CD14-positive monocyte (primary cell): ENCODE measurements around the gene RAE1. TPM values are rescaled to one million over a fixed set of nuclear protein-coding genes. Genes with fewer than 3 reads are reported as not detected.

Experiments
- DNase-seq, 3 donors: peaks; one replicate each; pipeline ENCODE4 v3.0.0-alpha.2; 2011 to 2022
- H2AFZ ChIP-seq: 2 replicates; pipeline ENCODE4 v1.6.0; 2012; ENCODE audit warnings: mild to moderate bottlenecking, low read depth, low read length, inconsistent platforms; ENCODE audit not compliant: insufficient read depth, poor library complexity, severe bottlenecking
- H3K27ac ChIP-seq, 2 donors: 1 replicate in 1 of 2; 2 replicates in 1 of 2; pipeline ENCODE4 v1.5.1; 2012 to 2013; ENCODE audit warnings: low read length in 2 of 2, control low read depth in 1 of 2, inconsistent platforms in 1 of 2, low read depth in 1 of 2, mild to moderate bottlenecking in 1 of 2
- H3K27me3 ChIP-seq, 2 donors: one replicate each; pipeline versions ENCODE4 v1.6.0 to v1.6.1; 2011 to 2013; ENCODE audit warnings: low read length in 2 of 2; ENCODE audit not compliant: control insufficient read depth in 2 of 2, insufficient read depth in 2 of 2
- H3K36me3 ChIP-seq, 2 donors: replicated peaks in 1 of 2; 1 replicate in 1 of 2; 2 replicates in 1 of 2; pipeline versions ENCODE4 v1.5.1 to v1.6.1; 2012 to 2013; ENCODE audit warnings: low read length in 2 of 2, control low read depth in 1 of 2, inconsistent platforms in 1 of 2, mild to moderate bottlenecking in 1 of 2; ENCODE audit not compliant: insufficient read depth in 2 of 2, control insufficient read depth in 1 of 2
- H3K4me1 ChIP-seq, 2 donors: 1 replicate in 1 of 2; 2 replicates in 1 of 2; pipeline versions ENCODE4 v1.5.1 to v1.6.1; 2012 to 2013; ENCODE audit warnings: low read length in 2 of 2, control low read depth in 1 of 2, inconsistent platforms in 1 of 2, mild to moderate bottlenecking in 1 of 2, moderate library complexity in 1 of 2; ENCODE audit not compliant: insufficient read depth in 2 of 2, control insufficient read depth in 1 of 2
- H3K4me2 ChIP-seq: replicated peaks from 2 replicates; pipeline ENCODE3; 2012; ENCODE audit warnings: low read length, moderate library complexity, mild to moderate bottlenecking; ENCODE audit not compliant: poor library complexity, severe bottlenecking; ENCODE audit errors: extremely low read depth
- H3K4me3 ChIP-seq, 3 experiments: fragments of 200-600 bp in 1 of 3; sonication (generic) in 1 of 3; replicated peaks in 1 of 3; 1 replicate in 2 of 3; 2 replicates in 1 of 3; pipeline ENCODE4 v1.5.1; 2011 to 2013; ENCODE audit warnings: low read length in 3 of 3, mild to moderate bottlenecking in 3 of 3, control low read depth in 2 of 3, low read depth in 2 of 3, inconsistent platforms in 1 of 3, moderate library complexity in 1 of 3
- H3K79me2 ChIP-seq: 2 replicates; pipeline ENCODE4 v1.6.0; 2012; ENCODE audit warnings: mild to moderate bottlenecking, control low read depth, inconsistent platforms, low read length, moderate library complexity; ENCODE audit not compliant: insufficient read depth
- H3K9ac ChIP-seq: 2 replicates; pipeline ENCODE4 v1.6.0; 2017; ENCODE audit warnings: low read length, mild to moderate bottlenecking; ENCODE audit not compliant: insufficient read depth, poor library complexity, severe bottlenecking
- H3K9me3 ChIP-seq, 2 donors: replicated peaks in 1 of 2; 1 replicate in 1 of 2; 2 replicates in 1 of 2; pipeline versions ENCODE4 v1.5.1 to v1.6.1; 2012 to 2013; ENCODE audit warnings: low read length in 2 of 2, control low read depth in 1 of 2; ENCODE audit not compliant: control insufficient read depth in 1 of 2, insufficient read depth in 1 of 2
- H4K20me1 ChIP-seq: 2 replicates; pipeline ENCODE4 v1.6.0; 2012; ENCODE audit warnings: mild to moderate bottlenecking, low read length, control low read depth, moderate library complexity; ENCODE audit not compliant: insufficient read depth
- H3K27ac Mint-ChIP-seq, 7 donors: one replicate each; pipeline ENCODE4 v1.8.0; 2020; ENCODE audit warnings: mild to moderate bottlenecking in 7 of 7, mixed read lengths in 7 of 7, moderate library complexity in 6 of 7, inconsistent platforms in 2 of 7
- H3K27me3 Mint-ChIP-seq, 3 donors: one replicate each; pipeline ENCODE4 v1.8.0; 2021 to 2022; ENCODE audit warnings: low read depth in 3 of 3, mild to moderate bottlenecking in 3 of 3, mixed read lengths in 3 of 3, moderate library complexity in 3 of 3, inconsistent platforms in 1 of 3
- H3K36me3 Mint-ChIP-seq, 2 donors: one replicate each; pipeline ENCODE4 v1.8.0; 2020; ENCODE audit warnings: mixed read lengths in 2 of 2, inconsistent platforms in 1 of 2, mild to moderate bottlenecking in 1 of 2
- H3K4me1 Mint-ChIP-seq: one replicate; pipeline ENCODE4 v1.8.0; 2020; ENCODE audit warnings: mild to moderate bottlenecking, mixed read lengths
- H3K4me3 Mint-ChIP-seq, 2 donors: one replicate each; pipeline ENCODE4 v1.8.0; 2020; ENCODE audit warnings: mild to moderate bottlenecking in 2 of 2, mixed read lengths in 2 of 2, moderate library complexity in 1 of 2
- H3K9me3 Mint-ChIP-seq, 7 donors: one replicate each; pipeline ENCODE4 v1.8.0; 2020 to 2022; ENCODE audit warnings: mixed read lengths in 7 of 7, mild to moderate bottlenecking in 6 of 7, moderate library complexity in 6 of 7, inconsistent platforms in 2 of 7
- WGBS: methylation state at CpG from one replicate; pipeline ENCODE4 v1.1.5; 2013; ENCODE audit warnings: missing lambda C conversion rate; ENCODE audit not compliant: insufficient coverage; 5-methylcytosine and 5-hydroxymethylcytosine counted together
- intact Hi-C, 2 donors: fragments of 100-400 bp; cut with micrococcal nuclease; formaldehyde crosslinking; loops; one replicate each; pipeline versions ENCODE4 v1.15.0 to v1.15.1; 2023
- polyA plus RNA-seq, 3 donors: library from polyadenylated mRNA; depleted of rRNA in 1 of 3; unstranded in 2 of 3; stranded (reverse) in 1 of 3; fragments of 300-500 nt in 2 of 3; fragments of >200 nt in 1 of 3; fragmentation: Illumina TruSeq in 2 of 3; gene quantifications; 1 replicate in 2 of 3; 2 replicates in 1 of 3; pipeline ENCODE4 v1.2.3, GENCODE V29; 2012 to 2021
- TF ChIP-seq, protein P1 (sequence below): fragments of 200-600 bp; IDR thresholded peaks from one replicate; pipeline ENCODE4 v1.8.0; 2022; ENCODE audit warnings: antibody characterized with exemption, mild to moderate bottlenecking

Gene RAE1
- polyA plus RNA-seq, 3 donors: 15.8 to 27.5 (median 21.7) TPM

DNA sequence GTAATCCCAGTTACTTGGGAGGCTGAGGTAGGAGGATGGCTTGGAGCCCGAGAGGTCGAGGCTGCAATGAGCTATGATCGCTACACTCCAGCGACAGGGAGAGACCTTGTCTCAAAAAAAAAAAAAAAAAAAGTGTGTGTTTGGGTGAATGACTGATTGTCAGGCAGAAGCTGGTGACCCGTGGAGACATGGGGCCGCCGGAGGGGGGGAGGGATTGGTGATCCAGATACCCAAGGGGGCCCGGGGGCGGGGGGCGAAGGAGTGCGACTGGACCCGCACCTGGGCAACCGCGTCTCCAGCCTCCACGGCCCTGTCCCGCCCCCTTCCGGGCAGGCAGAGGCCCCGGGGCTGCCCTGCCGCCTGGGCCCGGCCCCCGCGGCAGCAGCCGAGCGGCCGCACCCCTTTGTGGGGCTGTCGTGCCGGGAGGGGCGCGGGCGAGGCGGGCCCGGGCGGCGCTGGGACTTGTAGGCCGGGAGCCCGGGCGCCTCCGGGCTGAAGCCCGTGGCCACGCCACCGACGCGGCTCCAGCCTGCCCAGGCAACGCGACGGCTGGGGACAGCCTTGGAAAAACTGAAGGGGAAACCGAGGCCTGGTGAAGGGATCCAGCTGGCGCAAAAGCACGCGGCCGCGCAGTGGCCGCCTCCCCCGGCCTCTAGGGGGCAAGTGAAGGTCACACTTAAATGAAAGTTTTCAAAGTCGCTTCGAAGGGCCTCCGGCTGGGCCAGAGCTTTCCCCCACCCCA, 38.1 kb downstream of the RAE1 start:
- Mint-ChIP-seq H3K27me3 (peaks cover 2 to 14% (median 7%) of the 10 kb centered on the region in 3 donors), H3K4me1 (peaks cover 48% of the 10 kb centered on the region), H3K4me3 (peak overlapping the region; percentile 71 to 83), H3K36me3 (peaks cover 24 to 33% of the 10 kb centered on the region in 2 donors), H3K9me3 (peaks cover 0 to 5% (median 0%) of the 10 kb centered on the region in 7 donors), H3K27ac (peak overlapping the region in 6 of 7 donors; percentile 54 to 86 (median 80))
- Histone ChIP-seq H3K79me2 (peaks cover 23% of the 10 kb centered on the region), H3K36me3 (peaks cover 11 to 19% of the 10 kb centered on the region in 2 donors), H3K4me1 (peaks cover 51 to 58% of the 10 kb centered on the region in 2 donors), H3K27ac (peak overlapping the region; percentile 47 to 61), H3K27me3 (no peaks in the 10 kb centered on the region), H3K9ac (peak overlapping the region; percentile 62), H3K4me2 (peak overlapping the region; percentile 84), H3K9me3 (no peaks in the 10 kb centered on the region), H2AFZ (peak overlapping the region; percentile 85), H3K4me3 (peak overlapping the region; percentile 2 to 72 (median 23)), H4K20me1 (peaks cover 22% of the 10 kb centered on the region)
- TF ChIP-seq, protein P1, sequence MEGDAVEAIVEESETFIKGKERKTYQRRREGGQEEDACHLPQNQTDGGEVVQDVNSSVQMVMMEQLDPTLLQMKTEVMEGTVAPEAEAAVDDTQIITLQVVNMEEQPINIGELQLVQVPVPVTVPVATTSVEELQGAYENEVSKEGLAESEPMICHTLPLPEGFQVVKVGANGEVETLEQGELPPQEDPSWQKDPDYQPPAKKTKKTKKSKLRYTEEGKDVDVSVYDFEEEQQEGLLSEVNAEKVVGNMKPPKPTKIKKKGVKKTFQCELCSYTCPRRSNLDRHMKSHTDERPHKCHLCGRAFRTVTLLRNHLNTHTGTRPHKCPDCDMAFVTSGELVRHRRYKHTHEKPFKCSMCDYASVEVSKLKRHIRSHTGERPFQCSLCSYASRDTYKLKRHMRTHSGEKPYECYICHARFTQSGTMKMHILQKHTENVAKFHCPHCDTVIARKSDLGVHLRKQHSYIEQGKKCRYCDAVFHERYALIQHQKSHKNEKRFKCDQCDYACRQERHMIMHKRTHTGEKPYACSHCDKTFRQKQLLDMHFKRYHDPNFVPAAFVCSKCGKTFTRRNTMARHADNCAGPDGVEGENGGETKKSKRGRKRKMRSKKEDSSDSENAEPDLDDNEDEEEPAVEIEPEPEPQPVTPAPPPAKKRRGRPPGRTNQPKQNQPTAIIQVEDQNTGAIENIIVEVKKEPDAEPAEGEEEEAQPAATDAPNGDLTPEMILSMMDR: peak; percentile 29
- 4% methylated on average over 52 of the region's 57 CpGs for WGBS
- intact Hi-C loops: loop anchor here in 1 of 2 donors (5.0 to 10.0 kb wide), 2 partner anchors 63 to 206 kb away; no protein-coding TSS in a partner anchor
- DNase-seq: peak; percentile 46 to 50 (median 48)

DNA sequence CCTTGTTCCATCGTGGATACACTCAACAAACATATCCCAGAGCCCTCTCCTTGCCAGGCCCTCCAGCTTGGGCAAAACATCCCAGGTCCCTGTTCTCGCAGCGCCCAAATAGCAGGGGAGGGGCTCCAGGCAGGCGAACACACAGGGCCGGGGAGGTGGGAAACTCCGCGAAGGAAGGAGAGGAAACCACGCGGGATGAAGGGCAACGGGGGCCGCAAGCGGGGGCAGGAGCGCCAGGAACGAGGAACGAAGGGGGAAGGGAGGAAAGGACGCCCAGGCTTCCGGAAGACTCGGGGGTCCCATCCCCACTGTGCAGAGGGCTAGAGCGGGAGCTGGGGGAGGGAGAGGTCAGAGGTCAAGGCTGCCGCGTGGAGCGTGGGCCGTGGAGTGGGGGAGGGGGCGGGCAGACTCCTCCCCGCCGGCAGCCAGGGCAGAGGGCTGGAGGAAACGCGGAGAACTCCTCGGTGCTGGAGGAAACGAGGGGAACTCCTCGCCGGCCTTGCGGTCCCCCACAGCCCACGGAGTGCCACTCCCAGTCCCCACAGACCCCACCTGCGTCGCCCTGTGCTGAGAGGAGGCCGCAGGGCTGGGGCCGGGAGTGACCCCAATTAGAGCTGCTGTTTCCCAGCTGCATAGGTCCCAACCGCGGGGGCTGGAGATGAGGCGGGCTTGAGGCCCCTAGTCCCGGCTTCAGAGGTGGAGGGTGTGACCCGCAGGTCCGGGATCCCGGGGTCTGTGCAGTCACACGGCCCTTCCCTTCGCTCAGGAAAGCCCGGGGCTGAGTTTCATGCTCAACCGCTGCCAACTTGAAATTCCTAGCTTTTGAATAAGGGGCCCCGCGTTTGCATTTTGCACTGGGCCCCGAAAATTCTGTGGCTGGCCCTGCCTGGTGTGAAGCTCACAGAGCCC, 38.9 kb downstream of the RAE1 start:
- H3K4me1 Mint-ChIP-seq: peaks cover 53% of the 10 kb centered on the region
- peak overlapping the region; percentile 62 for H3K9ac ChIP-seq
- DNase-seq: peak in 1 of 3 donors; percentile 59
- H3K27me3 Mint-ChIP-seq: peaks cover 2 to 15% (median 7%) of the 10 kb centered on the region in 3 donors
- peaks cover 0 to 5% (median 0%) of the 10 kb centered on the region in 7 donors for H3K9me3 Mint-ChIP-seq
- H3K79me2 ChIP-seq: peaks cover 31% of the 10 kb centered on the region
- H3K4me1 ChIP-seq: peaks cover 49 to 61% of the 10 kb centered on the region in 2 donors
- peaks cover 16 to 19% of the 10 kb centered on the region in 2 donors for H3K36me3 ChIP-seq
- H4K20me1 ChIP-seq: peaks cover 31% of the 10 kb centered on the region
- H2AFZ ChIP-seq: peak overlapping the region; percentile 85
- H3K4me2 ChIP-seq: peak overlapping the region; percentile 84
- peak overlapping the region; percentile 2 to 72 (median 23) for H3K4me3 ChIP-seq
- intact Hi-C loops: loop anchor here (2.0 to 10.0 kb wide), 5 partner anchors 41 to 205 kb away; no protein-coding TSS in a partner anchor
- TF ChIP-seq, protein P1: no peak
- peak overlapping the region; percentile 47 to 61 for H3K27ac ChIP-seq
- H3K27ac Mint-ChIP-seq: peak overlapping the region in 6 of 7 donors; percentile 54 to 86 (median 79)
- no peaks in the 10 kb centered on the region for H3K9me3 ChIP-seq
- no peaks in the 10 kb centered on the region for H3K27me3 ChIP-seq
- H3K36me3 Mint-ChIP-seq: peaks cover 27 to 33% of the 10 kb centered on the region in 2 donors
- 6% methylated on average over 45 of the region's 52 CpGs for WGBS
- peak overlapping the region; percentile 71 to 83 for H3K4me3 Mint-ChIP-seq
